Activated CD4-positive, alpha-beta T cell treated with anti-CD3 and anti-CD28 coated beads for 1 hour (primary cell): ENCODE data around the gene MTR.
"Not testable (repeated sequence)": the region's sequence is repeated elsewhere in the genome, so short reads cannot be mapped to it uniquely, and the experiment has no call there.

Experiments
- DNase-seq: peaks from one replicate; pipeline ENCODE4 v3.0.0-alpha.2; 2020

MTR gene

DNA sequence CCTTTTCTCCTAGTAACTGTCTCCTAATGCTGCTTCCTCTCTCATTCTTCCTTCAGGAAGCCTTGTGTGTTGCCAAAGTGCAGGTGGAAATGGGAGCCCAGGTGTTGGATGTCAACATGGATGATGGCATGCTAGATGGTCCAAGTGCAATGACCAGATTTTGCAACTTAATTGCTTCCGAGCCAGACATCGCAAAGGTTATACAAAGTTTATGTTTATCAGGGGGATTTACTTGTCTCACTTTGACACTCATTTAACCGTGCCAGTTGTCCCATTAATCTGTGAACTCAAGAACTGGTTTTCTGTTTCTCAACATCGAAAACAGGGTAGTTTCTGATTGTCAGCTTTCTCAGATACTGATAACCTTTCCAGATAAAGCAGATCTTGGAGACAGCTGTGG, 40.4 kb downstream of the MTR start:
- DNase-seq = no peak

- DNase-seq = no peak
These were observed 41.1 kb downstream of the MTR start for GRCh38 chr1:236836157-236836556.

GRCh38 chr1:236837115-236837514, 42.0 kb downstream of the MTR start:
- no peak for DNase-seq

DNA sequence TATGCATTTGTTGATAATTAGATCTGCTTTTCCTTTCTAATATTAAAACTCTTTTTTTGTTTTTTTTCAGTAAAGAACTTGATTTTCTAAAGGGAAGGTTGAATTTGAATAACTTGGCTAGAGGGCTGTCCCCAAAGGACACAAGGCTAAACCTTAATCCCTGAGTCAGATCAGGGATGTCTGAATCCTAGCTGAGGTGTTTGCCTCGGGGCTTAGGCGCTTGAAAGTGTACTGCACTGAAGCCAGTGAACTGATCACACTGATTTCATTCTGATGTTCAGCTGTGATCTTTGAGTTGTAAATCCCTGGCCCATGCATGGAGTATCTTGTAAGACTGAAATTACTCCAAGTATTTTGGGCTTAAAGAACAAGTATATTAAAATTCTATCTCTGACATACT, 42.8 kb downstream of the MTR start:
- no peak for DNase-seq

DNA sequence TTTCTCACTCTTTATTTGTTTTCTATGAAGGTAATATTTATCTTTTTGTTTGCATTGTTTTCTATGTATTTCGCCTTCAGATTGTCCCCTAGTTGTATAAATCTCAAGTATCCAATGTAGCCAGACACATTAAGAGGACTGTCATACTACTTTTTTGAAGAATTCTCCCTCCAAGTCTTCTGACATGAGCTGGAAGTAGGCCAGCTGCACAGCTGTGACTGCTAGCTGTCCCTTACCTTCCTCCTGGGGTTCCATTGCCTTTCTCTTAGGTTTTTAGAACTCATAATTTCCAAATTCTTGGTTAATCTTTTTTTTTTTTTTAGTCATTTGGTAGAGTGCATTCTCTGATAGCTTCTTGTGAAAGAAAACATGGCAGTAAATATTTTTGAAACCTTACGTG, 46.2 kb downstream of the MTR start:
- no peak for DNase-seq

GRCh38 chr1:236844499-236845271, 49.6 kb downstream of the MTR start:
- no peak for DNase-seq

DNA sequence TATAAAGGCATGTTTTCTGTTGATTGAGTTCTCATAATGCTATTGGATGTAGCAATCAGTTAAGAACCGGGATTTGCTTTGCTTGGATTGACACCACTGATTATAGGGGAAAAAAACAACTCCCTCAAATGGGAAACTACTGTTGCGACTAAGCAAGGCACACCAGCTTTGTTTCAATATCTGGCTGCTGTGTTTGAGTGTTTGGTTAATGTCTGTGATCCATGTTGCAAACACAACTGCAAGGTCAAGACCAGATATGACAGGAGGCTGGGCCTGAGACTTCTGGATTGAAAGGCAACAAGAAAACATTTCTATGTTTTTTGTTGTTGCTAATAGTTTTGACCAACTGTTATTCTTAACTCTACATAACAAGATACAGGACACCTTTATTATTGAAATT, 50.7 kb downstream of the MTR start:
- no peak for DNase-seq

- DNase-seq = no peak
These were observed 53.3 kb downstream of the MTR start for GRCh38 chr1:236848274-236848923.

- no peak for DNase-seq
These were observed 55.2 kb downstream of the MTR start for GRCh38 chr1:236850077-236850979.

- DNase-seq = no peak
These were observed 56.8 kb downstream of the MTR start for GRCh38 chr1:236851871-236852270.

- no peak for DNase-seq
These were observed 59.0 kb downstream of the MTR start for GRCh38 chr1:236853921-236854604.

DNA sequence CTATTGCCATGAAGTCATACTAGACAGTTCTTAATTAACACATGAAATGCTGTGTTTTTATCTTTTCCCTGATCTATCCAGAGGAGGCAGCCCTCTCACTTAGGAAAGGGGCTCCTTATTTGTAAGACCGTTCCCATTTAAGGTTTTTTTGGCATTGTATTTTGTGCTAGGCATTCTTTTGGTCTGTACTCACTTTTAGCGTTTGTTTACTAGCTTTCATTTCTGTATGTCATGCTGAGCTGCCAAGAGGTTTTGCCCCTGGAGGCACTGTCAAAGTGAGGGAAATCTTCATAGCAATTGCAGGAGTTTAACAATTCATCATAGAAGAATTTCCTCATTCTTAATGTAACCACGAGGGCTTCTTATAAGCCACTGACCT, 59.5 kb downstream of the MTR start:
- DNase-seq = no peak

DNA sequence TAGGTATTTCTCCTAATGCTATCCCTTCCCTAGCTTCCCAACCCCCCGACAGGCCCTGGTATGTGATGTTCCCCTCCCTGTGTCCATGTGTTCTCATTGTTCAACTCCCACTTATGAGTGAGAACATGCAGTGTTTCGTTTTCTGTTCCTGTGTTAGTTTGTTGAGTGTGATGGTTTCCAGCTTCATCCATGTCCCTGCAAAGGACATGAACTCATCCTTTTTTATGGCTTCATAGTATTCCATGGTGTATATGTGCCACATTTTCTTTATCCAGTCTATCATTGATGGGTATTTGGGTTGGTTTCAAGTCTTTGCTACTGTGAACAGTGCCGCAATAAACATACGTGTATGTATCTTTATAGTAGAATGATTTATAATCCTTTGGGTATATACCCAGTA, 61.6 kb downstream of the MTR start:
- DNase-seq = not testable (repeated sequence)

DNA sequence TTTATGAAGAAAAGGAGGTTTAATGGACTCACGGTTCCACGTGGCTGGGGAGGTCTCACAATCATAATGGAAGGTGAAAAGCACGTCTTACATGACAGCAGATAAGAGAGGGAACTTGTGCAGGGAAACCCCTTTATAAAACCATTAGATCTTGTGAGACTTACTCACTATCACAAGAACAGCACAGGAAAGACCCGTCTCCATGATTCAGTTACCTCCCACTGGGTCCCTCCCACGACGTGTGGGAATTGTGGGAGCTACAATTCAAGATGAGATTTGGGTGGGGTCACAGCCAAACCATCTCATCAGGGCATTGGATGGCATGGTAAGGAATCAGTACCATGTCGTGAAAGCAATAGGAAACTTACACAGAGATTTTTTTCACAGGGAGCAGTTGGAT, 63.1 kb downstream of the MTR start:
- no peak for DNase-seq

- no peak for DNase-seq
These were observed 65.0 kb downstream of the MTR start for GRCh38 chr1:236860101-236860500.

- DNase-seq = no peak
These were observed 65.6 kb downstream of the MTR start for GRCh38 chr1:236860674-236861073.

- no peak for DNase-seq
These were observed 66.6 kb downstream of the MTR start for GRCh38 chr1:236861560-236862218.

- DNase-seq = no peak
These were observed 67.1 kb downstream of the MTR start for GRCh38 chr1:236862219-236862591.

GRCh38 chr1:236862615-236863211, 67.6 kb downstream of the MTR start:
- no peak for DNase-seq

- no peak for DNase-seq
These were observed 69.1 kb downstream of the MTR start for GRCh38 chr1:236864211-236864610.

DNA sequence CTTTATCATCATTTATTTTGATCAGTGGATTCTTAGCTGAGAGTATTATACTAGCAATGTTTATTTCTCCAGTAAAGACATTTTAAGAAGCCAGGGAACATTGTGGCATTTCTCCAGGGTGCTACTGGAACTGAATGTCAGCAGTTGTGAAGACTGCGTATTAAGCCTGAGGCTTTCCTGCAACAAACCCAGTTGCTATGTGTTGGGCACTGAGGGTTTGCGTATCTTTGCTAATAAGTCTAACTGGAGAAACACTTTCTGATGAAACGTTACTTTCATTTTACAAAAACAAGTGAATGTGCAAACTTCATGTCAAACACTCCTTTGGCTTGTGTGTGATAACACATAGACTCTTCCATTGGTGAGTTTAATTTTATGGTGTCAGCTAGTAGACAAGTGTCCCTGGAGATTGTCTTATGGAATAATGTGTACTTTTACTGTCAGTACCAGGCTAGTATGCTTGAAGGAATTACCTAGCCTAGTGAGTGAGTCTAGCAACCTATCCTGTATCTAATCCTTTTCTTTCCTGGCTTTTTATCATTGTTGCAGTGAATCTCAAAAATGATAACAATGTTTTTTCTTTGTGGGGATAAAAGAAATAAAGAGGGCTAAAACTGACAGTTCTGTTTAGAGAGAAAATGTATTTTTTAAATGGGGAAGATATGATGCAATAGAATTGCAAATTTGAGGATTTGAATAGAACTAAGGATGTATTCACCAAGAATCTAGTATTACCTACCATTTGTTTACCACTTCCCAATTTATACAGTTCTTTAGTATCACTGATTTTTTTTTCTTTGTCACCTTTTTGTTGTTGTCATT, 70.1 kb downstream of the MTR start:
- no peak for DNase-seq
